ENCODE measurements around the gene NAA50. TPM values are rescaled to one million over a fixed set of nuclear protein-coding genes. Genes with fewer than 3 reads are reported as not detected.

NAA50 gene
- total RNA-seq, 2 experiments from 2014 or later: 87.7 to 91.1 TPM

GRCh38 chr3:113758389-113759024 lies 12.5 kb upstream of the NAA50 start:
- peaks cover 5% of the 10 kb centered on the region for H3K36me3 Mint-ChIP-seq (ENCODE audit: low read depth)
- H3K4me3 Mint-ChIP-seq: no peak overlapping the region
- CTCF ChIA-PET: interaction anchor here (2.3 kb wide), 1 partner anchor 13 kb away, joined by 13 read pairs; the partner anchor contains the start of gene NAA50
- peak overlapping the region; percentile 2 for H3K27ac Mint-ChIP-seq
- H3K4me1 Mint-ChIP-seq (ENCODE audit: low read depth): peaks cover 10% of the 10 kb centered on the region
- intact Hi-C loops (cut with micrococcal nuclease): no loop called here
- peaks cover 5% of the 10 kb centered on the region for H3K9me3 Mint-ChIP-seq
- no peak for DNase-seq
- H3K27me3 Mint-ChIP-seq (ENCODE audit: low read depth): no peaks in the 10 kb centered on the region

GRCh38 chr3:113754494-113755159 lies 8.6 kb upstream of the NAA50 start:
- Mint-ChIP-seq H3K27ac (no peak overlapping the region), H3K4me1 (ENCODE audit: low read depth) (peaks cover 14% of the 10 kb centered on the region), H3K9me3 (peaks cover 5% of the 10 kb centered on the region), H3K36me3 (ENCODE audit: low read depth) (peaks cover 5% of the 10 kb centered on the region), H3K4me3 (no peak overlapping the region), H3K27me3 (ENCODE audit: low read depth) (no peaks in the 10 kb centered on the region)
- intact Hi-C loops (cut with micrococcal nuclease): no loop called here
- CTCF ChIA-PET: no interaction called here
- DNase-seq: no peak

- intact Hi-C loops (cut with micrococcal nuclease): no loop called here
- H3K27ac Mint-ChIP-seq: no peak overlapping the region
- DNase-seq: no peak
- CTCF ChIA-PET: interaction anchor here (0.7 kb wide), 1 partner anchor 13 kb away, joined by 3 read pairs; no protein-coding TSS in a partner anchor
- no peaks in the 10 kb centered on the region for H3K27me3 Mint-ChIP-seq (ENCODE audit: low read depth)
- H3K4me1 Mint-ChIP-seq (ENCODE audit: low read depth): peaks cover 21% of the 10 kb centered on the region
- peaks cover 3% of the 10 kb centered on the region for H3K9me3 Mint-ChIP-seq
- H3K4me3 Mint-ChIP-seq: no peak overlapping the region
- H3K36me3 Mint-ChIP-seq (ENCODE audit: low read depth): peaks cover 3% of the 10 kb centered on the region
Observed at GRCh38 chr3:113753376-113753985, 7.4 kb upstream of the NAA50 start.

GRCh38 chr3:113751141-113751540 lies 5.1 kb upstream of the NAA50 start:
- intact Hi-C loops (cut with micrococcal nuclease): no loop called here
- Mint-ChIP-seq H3K27me3 (ENCODE audit: low read depth) (no peaks in the 10 kb centered on the region), H3K27ac (no peak overlapping the region), H3K4me3 (no peak overlapping the region), H3K36me3 (ENCODE audit: low read depth) (peaks cover 5% of the 10 kb centered on the region), H3K4me1 (ENCODE audit: low read depth) (peaks cover 28% of the 10 kb centered on the region), H3K9me3 (no peaks in the 10 kb centered on the region)
- CTCF ChIA-PET: interaction anchor here (2.1 kb wide), 1 partner anchor 17 kb away, joined by 7 read pairs; no protein-coding TSS in a partner anchor
- DNase-seq: no peak

- Mint-ChIP-seq H3K4me1 (ENCODE audit: low read depth) (peaks cover 46% of the 10 kb centered on the region), H3K27ac (peak overlapping the region; percentile 100), H3K9me3 (no peaks in the 10 kb centered on the region), H3K27me3 (ENCODE audit: low read depth) (no peaks in the 10 kb centered on the region), H3K36me3 (ENCODE audit: low read depth) (peaks cover 16% of the 10 kb centered on the region), H3K4me3 (peak overlapping the region; percentile 98)
- CTCF ChIA-PET: interaction anchor here (1.0 to 3.6 kb wide), 2 partner anchors 11 to 23 kb away, joined by 3 to 29 read pairs; no protein-coding TSS in a partner anchor
- peak; percentile 59 for DNase-seq
- intact Hi-C loops (cut with micrococcal nuclease): loop anchor here (2.0 to 10.0 kb wide), 7 partner anchors 91 to 1910 kb away; partner anchors contain the start of genes BTLA, GRAMD1C, SLC35A5 and ZDHHC23
Observed at GRCh38 chr3:113747283-113748046, 1.4 kb upstream of the NAA50 start.

DNA sequence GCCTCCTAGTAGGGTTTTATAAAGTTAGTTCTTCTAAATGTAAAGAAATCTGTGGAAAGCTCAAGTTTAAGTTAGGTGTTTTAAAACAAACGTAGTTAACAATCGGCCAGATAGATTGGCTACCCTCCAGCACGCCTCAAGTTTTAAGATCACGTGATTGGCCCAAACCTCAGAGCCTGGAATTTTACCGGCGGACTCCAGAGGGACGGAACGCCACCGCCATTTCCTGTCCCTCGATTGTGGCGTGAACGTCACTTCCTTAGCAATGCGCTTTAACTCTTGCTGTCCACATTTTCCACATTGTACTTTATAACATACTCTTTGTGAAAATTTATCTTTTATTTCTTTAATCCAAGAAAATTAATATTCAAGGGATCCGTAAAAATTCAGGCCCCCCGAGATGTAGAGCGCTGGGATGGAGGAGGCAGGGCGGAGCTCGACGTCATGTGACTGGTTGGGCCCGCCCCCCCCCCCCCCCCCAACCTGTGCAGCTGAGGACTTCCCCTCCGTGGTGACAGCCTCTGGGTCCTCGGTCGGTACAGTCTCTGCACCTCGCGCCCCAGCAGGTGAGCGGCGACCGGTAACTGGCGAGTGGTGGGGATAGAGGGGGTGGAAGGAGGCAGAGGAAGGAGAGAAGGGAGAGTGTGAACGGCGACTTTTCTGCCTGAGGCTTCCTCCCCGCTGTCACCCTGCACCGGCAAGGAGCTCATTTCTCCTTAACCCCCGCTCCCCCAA lies 666 bp upstream of the NAA50 start, which contains the start of gene ATP6V1A:
ATP6V1A (plus strand) TSS at position 488 of the 735 bp plus-strand sequence. CDS start 31,719 bp downstream, outside the sequence.
- H3K27me3 Mint-ChIP-seq (ENCODE audit: low read depth): no peaks in the 10 kb centered on the region
- CTCF ChIA-PET: interaction anchor here (0.6 to 3.6 kb wide), 3 partner anchors 11 to 306 kb away, joined by 3 to 29 read pairs (median 3); no protein-coding TSS in a partner anchor
- intact Hi-C loops (cut with micrococcal nuclease): loop anchor here (1.0 to 10.0 kb wide), 13 partner anchors 50 to 1911 kb away; partner anchors contain the start of genes BTLA, CCDC191, GRAMD1C and QTRT2

DNA sequence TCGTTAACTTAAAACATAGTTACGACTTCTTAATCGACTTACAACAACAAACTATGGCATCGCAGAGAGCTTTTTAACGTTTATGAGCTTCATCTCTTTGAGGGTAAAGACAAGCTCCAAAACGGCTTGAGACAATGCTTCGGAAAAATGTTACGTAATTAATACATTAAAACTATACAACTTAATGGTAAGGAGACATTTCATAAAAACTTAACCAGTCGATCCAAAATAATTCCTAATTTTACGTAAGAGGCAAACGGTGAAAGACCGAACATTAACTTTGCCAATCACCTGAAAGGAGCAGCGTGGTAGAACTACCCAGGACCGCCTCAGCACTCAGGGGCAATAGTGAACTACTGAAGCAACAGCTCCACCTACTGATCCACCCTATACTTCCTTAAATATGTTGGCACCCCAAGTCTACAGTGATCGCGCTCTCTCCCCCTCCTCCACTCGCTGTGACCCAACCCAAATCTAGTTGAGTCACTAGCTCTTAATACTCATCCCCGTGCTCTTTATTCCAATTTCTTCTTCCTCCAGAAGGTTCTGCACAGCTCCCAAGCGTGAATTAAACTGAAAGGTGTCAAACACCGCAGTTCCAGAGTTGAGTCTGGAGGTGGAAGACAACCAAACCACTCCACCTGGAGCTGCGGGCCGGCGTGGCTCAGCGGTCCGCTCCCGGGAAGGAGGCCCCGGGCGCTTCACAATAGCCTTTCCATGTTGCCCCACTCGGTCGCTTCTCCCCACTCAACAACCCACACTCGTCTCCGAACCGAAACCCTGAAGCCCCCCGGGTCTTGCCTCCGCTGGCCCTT lies 901 bp downstream of the NAA50 start:
- no peaks in the 10 kb centered on the region for H3K27me3 Mint-ChIP-seq (ENCODE audit: low read depth)
- intact Hi-C loops (cut with micrococcal nuclease): loop anchor here (1.0 to 10.0 kb wide), 12 partner anchors 9 to 1912 kb away; partner anchors contain the start of genes BTLA and SIDT1
- peaks cover 66% of the 10 kb centered on the region for H3K4me1 Mint-ChIP-seq (ENCODE audit: low read depth)
- CTCF ChIA-PET: interaction anchor here (0.6 to 3.6 kb wide), 27 partner anchors 9 to 253 kb away, joined by 3 to 29 read pairs (median 3); partner anchors contain the start of gene SPICE1
- peaks cover 18% of the 10 kb centered on the region for H3K36me3 Mint-ChIP-seq (ENCODE audit: low read depth)
- peak; percentile 92 for DNase-seq
- H3K27ac Mint-ChIP-seq: peak overlapping the region; percentile 100
- no peaks in the 10 kb centered on the region for H3K9me3 Mint-ChIP-seq
- peak overlapping the region; percentile 98 for H3K4me3 Mint-ChIP-seq

More for the DNA sequence above, 666 bp upstream of the NAA50 start, which contains the start of gene ATP6V1A:
- peak; percentile 94 for DNase-seq
- H3K27ac Mint-ChIP-seq: peak within 1 kb of the TSS; percentile 100
- peak within 1 kb of the TSS; percentile 98 for H3K4me3 Mint-ChIP-seq
- peaks cover 53% of the 10 kb centered on the region for H3K4me1 Mint-ChIP-seq (ENCODE audit: low read depth)
- H3K36me3 Mint-ChIP-seq (ENCODE audit: low read depth): peaks cover 16% of the 10 kb centered on the region
- no peaks in the 10 kb centered on the region for H3K9me3 Mint-ChIP-seq

- Mint-ChIP-seq H3K36me3 (ENCODE audit: low read depth) (peaks cover 18% of the 10 kb centered on the region), H3K9me3 (no peaks in the 10 kb centered on the region), H3K27ac (no peak overlapping the region), H3K4me1 (ENCODE audit: low read depth) (peaks cover 62% of the 10 kb centered on the region), H3K4me3 (peak overlapping the region; percentile 98), H3K27me3 (ENCODE audit: low read depth) (no peaks in the 10 kb centered on the region)
- DNase-seq: no peak
- intact Hi-C loops (cut with micrococcal nuclease): loop anchor here (5.0 to 10.0 kb wide), 2 partner anchors 754 to 1068 kb away; no protein-coding TSS in a partner anchor
- CTCF ChIA-PET: interaction anchor here (1.0 to 3.3 kb wide), 4 partner anchors 44 to 247 kb away, joined by 3 to 16 read pairs (median 4); no protein-coding TSS in a partner anchor
Observed at GRCh38 chr3:113743006-113743630, 2.9 kb downstream of the NAA50 start.

DNA sequence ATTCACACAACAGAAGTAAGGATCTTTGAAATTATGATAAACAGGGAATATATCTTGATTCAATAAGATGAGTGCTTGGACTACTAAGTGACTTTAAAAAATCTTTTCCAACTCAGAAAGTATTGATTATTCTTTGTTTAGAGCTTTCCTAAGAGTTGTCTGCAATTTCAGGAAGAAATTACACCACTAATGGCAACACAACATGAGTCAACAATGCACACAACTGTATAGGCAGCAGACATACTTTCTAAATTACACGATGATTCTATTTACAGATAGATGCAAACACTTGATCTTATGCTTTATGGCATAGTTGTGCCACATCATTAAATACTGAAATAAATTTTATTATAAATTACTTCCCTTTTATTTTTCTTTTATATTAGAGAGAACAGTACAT lies 4.4 kb downstream of the NAA50 start:
- Mint-ChIP-seq H3K27me3 (ENCODE audit: low read depth) (no peaks in the 10 kb centered on the region), H3K9me3 (no peaks in the 10 kb centered on the region), H3K4me1 (ENCODE audit: low read depth) (peaks cover 70% of the 10 kb centered on the region), H3K27ac (no peak overlapping the region), H3K36me3 (ENCODE audit: low read depth) (peaks cover 16% of the 10 kb centered on the region), H3K4me3 (no peak overlapping the region)
- CTCF ChIA-PET: interaction anchor here (0.5 to 1.7 kb wide), 6 partner anchors 43 to 245 kb away, joined by 3 to 7 read pairs (median 4); partner anchors contain the start of gene GRAMD1C
- intact Hi-C loops (cut with micrococcal nuclease): loop anchor here (5.0 to 10.0 kb wide), 2 partner anchors 756 to 1067 kb away; no protein-coding TSS in a partner anchor
- no peak for DNase-seq

- H3K9me3 Mint-ChIP-seq: no peaks in the 10 kb centered on the region
- H3K27ac Mint-ChIP-seq: no peak overlapping the region
- intact Hi-C loops (cut with micrococcal nuclease): loop anchor here (5.0 to 10.0 kb wide), 2 partner anchors 756 to 1066 kb away; no protein-coding TSS in a partner anchor
- peaks cover 74% of the 10 kb centered on the region for H3K4me1 Mint-ChIP-seq (ENCODE audit: low read depth)
- no peak overlapping the region for H3K4me3 Mint-ChIP-seq
- H3K27me3 Mint-ChIP-seq (ENCODE audit: low read depth): no peaks in the 10 kb centered on the region
- H3K36me3 Mint-ChIP-seq (ENCODE audit: low read depth): peaks cover 13% of the 10 kb centered on the region
- CTCF ChIA-PET: interaction anchor here (0.5 to 1.7 kb wide), 6 partner anchors 8 to 245 kb away, joined by 3 to 5 read pairs (median 3); no protein-coding TSS in a partner anchor
- DNase-seq: no peak
Observed at GRCh38 chr3:113741086-113741485, 5.0 kb downstream of the NAA50 start.
